Neural progenitor cell (in vitro differentiated cells): ENCODE results near the gene SLC26A8.

Experiments
- EZH2 ChIP-seq: fragments of 200-600 bp; sonication (generic); IDR thresholded peaks from 2 replicates; pipeline ENCODE4 v1.6.1; 2017; ENCODE audit warnings: antibody characterized with exemption, mild to moderate bottlenecking, moderate library complexity
- TF ChIP-seq, protein P1 (sequence below): fragments of 200-600 bp; sonication (generic); IDR thresholded peaks from 2 replicates; pipeline ENCODE4 v1.5.1; 2017; ENCODE audit warnings: antibody characterized with exemption, mild to moderate bottlenecking

DNA sequence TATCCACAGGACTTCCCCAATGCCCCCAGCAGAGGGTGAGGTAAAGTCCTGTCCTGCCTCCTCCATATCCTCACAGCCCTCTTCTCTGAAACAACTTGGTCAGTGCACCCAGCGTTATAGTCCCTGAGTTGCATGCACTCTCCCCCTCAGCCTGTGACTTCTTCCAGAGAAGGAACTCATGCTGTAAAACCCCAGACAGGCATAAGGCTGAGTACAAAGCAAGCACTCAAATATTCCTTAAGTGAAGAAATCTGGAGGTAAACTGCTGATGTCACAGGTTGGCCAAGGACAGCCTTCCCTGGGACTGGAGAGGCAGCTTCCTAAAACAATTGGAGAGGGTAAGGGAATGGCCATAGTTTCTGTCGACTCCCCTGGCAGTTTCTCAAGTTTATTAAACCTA is 90.6 kb downstream of the SLC26A8 start:
- TF ChIP-seq, protein P1, sequence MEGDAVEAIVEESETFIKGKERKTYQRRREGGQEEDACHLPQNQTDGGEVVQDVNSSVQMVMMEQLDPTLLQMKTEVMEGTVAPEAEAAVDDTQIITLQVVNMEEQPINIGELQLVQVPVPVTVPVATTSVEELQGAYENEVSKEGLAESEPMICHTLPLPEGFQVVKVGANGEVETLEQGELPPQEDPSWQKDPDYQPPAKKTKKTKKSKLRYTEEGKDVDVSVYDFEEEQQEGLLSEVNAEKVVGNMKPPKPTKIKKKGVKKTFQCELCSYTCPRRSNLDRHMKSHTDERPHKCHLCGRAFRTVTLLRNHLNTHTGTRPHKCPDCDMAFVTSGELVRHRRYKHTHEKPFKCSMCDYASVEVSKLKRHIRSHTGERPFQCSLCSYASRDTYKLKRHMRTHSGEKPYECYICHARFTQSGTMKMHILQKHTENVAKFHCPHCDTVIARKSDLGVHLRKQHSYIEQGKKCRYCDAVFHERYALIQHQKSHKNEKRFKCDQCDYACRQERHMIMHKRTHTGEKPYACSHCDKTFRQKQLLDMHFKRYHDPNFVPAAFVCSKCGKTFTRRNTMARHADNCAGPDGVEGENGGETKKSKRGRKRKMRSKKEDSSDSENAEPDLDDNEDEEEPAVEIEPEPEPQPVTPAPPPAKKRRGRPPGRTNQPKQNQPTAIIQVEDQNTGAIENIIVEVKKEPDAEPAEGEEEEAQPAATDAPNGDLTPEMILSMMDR = no peak
- no peak for TF ChIP-seq EZH2
